Stimulated activated naive CD8-positive, alpha-beta T cell treated with anti-CD3 and anti-CD28 coated beads, Interleukin-15, Interleukin-2, amounts not matched to agents 100 U/mL and 50 U/mL, for 24 hours (primary cell): ENCODE measurements around the gene STEAP1B.

ENCODE experiments used
- ATAC-seq: fragments of 150-1000 bp; cut with Tn5 transposase; one replicate; pipeline ENCODE4 v1.10.0; 2021
- DNase-seq: peaks from one replicate; pipeline ENCODE4 v3.0.0; 2021

The STEAP1B gene

DNA sequence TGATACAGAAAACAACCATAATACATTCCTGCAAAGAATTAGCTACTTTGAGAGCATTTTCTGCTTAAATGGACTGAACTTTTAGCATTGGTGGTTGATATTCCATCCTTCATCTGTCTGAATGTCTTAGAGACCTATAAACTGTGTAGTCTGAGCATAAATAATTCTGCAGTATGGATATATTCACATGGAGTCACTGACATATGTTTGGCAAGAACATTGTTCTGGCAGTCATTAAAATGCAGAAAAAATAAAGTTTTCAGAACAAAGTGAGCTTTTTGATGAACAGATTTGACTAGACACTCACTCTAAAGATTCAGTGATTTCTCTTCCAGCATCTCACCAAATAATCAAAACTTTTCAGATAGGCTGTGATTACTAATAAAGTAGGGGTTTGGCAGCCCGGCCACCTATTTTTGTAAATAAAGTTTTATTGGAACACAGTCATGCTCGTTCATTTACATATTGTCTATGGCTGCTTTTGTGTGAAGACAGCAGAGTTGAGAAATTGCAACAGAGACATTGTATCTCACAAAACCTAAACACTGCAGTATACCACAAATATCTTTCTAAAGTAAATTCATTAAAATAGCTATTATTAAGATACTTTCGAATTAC lies 98.9 kb downstream of the STEAP1B start:
- no peak for ATAC-seq

DNA sequence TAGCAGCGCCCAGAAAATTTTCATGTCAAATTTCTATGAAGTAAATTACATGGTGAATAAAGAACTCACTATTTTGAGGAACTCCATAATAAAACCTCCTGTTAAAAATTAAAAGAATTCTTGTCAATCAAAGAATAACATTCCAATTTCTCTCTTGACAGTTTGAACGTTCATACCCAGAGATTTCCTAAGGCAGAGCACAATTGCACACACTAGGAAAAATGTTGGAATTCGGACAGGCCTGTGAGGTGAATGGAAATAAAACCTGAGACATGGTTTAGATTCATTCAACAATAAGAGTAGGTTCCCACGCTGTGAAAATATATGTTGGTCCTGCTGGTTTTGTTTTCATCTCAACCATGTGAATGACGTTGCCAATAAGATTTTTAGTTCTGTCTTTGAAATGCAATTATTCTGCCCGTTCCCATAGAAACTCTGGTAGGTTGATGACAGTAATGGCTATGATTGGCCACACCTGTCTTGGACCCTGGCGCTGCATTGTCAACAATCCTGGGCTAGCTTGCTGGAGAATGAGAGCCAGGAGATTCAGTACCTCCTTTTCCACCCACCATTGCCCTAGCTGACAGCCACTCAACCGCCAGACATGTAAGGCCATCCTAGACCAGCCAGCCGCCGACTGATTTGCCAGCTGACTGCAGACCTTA lies 99.7 kb downstream of the STEAP1B start:
- ATAC-seq: no peak
- DNase-seq: no peak

More for the DNA sequence above, 98.9 kb downstream of the STEAP1B start:
- no peak for DNase-seq

- DNase-seq (no peak), ATAC-seq (no peak)
Observed at GRCh38 chr7:22399546-22399945, 100.4 kb downstream of the STEAP1B start.

- DNase-seq (no peak), ATAC-seq (no peak)
Observed at GRCh38 chr7:22399091-22399490, 100.9 kb downstream of the STEAP1B start.

GRCh38 chr7:22397981-22398380 lies 102.0 kb downstream of the STEAP1B start:
- no peak for ATAC-seq
- DNase-seq: no peak

DNA sequence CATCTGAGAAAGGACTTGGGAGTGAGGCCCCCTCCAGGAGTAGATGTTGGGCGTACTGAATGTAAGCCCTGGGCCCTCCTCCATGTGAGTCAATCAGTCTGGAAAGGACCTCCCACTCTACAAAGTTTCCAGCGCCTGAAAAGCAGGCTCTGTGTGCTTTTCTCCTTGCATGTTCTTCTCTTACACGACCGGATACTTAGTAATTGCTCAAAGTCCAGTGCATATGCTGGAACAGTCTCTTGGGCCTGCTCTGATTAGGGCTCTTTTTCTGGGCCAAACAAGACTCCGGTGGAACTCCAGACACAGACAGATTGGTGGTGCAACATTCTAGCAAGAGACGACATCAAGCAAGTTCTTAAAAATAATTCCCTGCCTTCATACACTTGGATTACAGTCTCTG lies 104.8 kb downstream of the STEAP1B start:
- DNase-seq (no peak), ATAC-seq (no peak)

DNA sequence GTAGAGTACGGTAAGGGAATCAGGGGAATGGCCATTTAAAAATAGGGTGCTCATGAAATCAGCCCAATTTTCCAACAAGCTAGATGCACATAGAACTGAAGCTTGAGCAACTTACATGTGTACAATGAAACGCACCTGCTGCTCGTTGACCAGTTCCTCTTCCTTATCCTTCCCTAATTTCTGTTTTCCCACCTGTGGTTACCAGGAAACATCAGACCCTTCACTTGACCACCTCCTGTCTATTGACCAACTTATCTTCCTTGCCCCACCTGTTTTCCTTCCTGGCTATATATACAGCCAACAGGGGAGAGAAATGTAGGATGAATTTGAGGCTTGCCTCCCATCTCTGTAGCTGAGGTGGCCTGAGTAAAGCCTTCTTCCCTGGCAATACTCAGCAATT lies 105.2 kb downstream of the STEAP1B start:
- DNase-seq: no peak
- no peak for ATAC-seq

GRCh38 chr7:22393913-22394729 lies 105.9 kb downstream of the STEAP1B start:
- DNase-seq: no peak
- ATAC-seq: no peak

DNA sequence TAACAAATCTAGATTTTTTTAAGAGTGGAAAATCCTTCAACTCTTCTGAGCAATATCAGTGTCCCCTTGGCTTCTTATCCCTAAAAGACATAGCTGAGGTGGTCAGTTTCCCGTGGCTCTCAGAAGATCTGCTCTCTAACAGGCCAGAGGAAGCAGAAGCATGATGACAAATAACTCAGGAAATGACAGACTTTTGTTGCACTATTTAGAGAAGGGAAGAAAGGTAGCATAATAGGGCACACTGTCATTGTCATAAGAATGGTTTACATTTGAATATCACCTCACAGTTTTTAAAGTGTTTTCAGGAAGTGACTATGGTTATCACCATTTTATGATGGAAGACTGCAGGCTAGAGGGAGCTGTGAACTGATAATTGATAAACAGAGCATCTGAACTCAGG lies 109.5 kb downstream of the STEAP1B start:
- DNase-seq: no peak
- ATAC-seq: no peak

DNA sequence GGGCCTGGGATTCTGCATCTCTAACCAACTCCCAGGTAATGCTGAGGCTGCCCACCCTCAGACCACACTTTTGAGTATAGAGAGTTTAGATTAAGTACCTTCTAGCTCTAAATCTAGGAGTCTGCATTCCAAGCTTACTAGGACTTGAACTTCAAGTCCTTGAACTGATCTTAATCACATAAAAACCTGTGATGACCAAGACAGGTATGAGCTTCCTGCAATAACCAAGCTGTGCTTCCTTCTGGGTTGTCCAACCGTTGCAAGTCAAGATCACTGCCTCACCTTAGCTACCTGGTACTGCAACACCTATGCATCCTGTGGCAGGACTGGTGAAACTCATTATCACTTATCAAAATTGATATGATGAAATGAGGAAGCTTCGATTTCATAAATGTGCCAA lies 110.1 kb downstream of the STEAP1B start:
- DNase-seq (no peak), ATAC-seq (no peak)

DNA sequence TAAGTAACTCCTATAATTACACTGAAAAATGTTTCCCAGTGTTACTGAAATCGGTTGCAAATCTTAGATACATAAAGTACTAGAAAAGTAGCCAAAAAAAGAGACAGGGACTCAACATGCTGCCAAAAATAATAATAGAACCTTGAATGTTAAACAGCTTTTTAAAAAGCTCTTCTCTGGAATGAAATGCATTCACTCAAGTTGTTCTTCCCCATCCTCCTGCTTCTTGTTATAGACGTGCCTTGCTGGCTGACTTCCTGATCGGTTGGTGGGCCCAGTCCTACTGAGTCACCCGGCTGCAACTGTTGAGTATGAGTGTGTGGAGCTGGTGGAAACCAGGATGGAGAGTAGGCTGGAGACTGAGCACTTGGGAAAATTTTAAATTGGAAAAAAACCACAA lies 112.4 kb downstream of the STEAP1B start:
- DNase-seq (no peak), ATAC-seq (no peak)

- ATAC-seq (no peak), DNase-seq (no peak)
Observed at GRCh38 chr7:22386865-22387264, 113.1 kb downstream of the STEAP1B start.

- ATAC-seq: no peak
Observed at GRCh38 chr7:22386206-22386858, 113.7 kb downstream of the STEAP1B start.

DNA sequence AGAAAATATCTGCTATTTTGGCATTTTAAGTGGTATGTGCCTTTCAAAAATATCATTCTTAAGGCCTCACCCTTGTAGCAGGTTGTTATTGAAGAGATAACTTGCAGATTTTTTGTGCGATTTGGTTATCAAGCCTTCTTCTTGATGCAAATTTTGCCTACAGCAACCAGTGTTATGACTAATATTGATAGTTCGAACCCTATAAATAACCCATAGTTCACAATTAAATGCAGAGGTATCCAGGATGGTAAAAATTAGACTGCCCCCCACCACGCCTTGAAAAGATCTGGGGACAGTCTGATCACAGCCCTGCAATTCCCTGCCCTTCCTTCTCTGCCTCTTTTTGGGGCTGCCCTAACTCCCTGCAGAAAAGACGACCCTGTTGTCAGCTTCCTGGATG lies 114.7 kb downstream of the STEAP1B start:
- DNase-seq (no peak), ATAC-seq (no peak)

More at GRCh38 chr7:22386206-22386858, 113.7 kb downstream of the STEAP1B start:
- DNase-seq: no peak

GRCh38 chr7:22380333-22380732 lies 119.7 kb downstream of the STEAP1B start:
- ATAC-seq: no peak
- DNase-seq: no peak

DNA sequence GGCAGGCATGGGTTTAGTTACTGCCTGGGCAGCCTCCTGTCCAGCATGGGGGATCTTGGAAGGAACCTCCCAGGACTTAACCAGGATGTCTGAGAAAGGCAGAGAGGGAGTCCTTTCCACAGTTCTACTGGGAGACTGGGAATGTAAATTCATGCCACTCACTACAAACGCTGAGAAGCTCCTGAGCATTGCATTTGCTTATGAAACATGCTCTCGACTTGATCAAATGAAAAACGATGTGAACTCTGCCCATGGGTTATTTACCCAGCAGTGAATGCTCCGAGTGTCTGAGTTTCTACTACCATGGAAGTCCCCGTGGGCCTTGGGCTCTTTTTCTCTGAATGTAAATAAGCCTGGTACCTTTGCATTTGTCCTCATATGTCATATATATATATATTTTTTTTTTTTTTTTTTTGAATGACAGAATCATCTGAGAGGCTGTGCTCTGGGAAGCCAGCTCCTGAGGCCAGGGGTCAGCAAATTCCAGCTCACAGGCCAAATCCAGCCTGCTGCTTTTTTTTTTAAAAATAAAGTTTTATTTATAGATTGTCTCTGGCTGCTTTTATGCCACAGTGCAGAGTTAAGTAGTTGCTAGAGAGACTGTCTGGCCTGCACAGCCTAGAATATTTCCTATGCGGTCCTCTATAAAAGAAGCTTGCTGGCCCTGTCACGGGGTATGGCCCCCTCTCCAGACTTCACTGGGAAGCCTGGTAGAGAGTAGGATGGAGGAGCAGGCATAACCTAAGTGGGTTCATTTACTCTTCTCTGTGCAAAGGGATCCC lies 121.6 kb downstream of the STEAP1B start:
- ATAC-seq: no peak
- no peak for DNase-seq

- DNase-seq (no peak), ATAC-seq (no peak)
Observed at GRCh38 chr7:22377703-22378102, 122.3 kb downstream of the STEAP1B start.

DNA sequence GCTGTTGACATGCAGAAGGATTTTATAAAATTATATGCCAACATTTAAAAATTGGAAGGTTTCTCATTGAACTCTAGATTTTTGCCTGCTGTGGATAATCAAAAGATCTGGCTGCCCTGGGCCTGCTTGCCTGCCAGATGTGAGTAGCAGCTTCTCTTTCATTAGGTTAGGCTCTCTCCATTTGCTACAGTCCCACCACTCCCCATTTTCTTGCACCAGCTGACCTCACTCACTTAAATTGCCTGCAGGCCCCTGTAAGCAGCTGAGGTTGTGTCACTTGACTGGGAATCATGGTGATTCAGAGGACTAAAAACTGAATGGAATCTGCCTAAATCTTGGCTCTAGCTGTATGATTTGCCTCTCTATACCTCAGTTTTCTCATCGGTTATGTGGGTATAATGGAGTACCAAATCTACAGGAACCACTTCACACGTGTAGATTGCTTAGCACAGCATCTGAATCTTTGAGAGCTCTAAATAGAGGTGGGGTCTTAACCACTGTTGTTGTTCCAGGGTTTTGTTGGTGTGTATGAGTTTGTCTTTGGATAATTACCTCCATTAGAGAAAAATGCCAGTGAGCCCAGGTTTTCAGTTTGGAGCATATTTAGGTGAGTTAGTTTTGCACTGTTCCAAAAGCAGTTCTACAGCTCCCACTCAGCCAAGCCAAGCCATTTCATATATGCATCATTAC lies 124.5 kb downstream of the STEAP1B start:
- DNase-seq (no peak), ATAC-seq (no peak)

GRCh38 chr7:22373911-22374310 lies 126.1 kb downstream of the STEAP1B start:
- no peak for ATAC-seq

DNA sequence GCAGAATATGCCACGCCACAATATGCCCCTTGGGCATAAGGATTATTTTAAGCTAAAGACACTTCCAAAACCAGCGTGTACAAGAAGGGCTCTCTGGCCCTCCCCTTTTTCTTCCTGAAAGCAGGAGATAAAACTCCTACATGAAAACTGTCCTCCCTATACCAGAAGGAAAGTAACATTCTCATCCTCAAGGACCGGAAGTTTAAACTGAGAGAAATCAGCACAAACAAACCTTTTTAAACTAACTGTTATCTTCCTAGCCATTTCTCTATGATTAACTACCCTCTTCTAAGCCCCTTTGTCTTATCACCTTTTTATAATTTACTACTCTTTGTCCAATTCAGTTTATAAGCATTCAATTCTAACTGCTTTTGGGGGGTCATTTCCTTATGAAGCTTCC lies 126.6 kb downstream of the STEAP1B start:
- ATAC-seq (no peak), DNase-seq (no peak)

More at GRCh38 chr7:22373911-22374310, 126.1 kb downstream of the STEAP1B start:
- DNase-seq: no peak

GRCh38 chr7:22372863-22373262 lies 127.1 kb downstream of the STEAP1B start:
- ATAC-seq: no peak
- no peak for DNase-seq
